ENCODE results near the gene CDHR3.

The CDHR3 gene

GRCh38 chr7:106052681-106053080, 89.6 kb downstream of the CDHR3 start:
- no peaks in the 10 kb centered on the region for H3F3A ChIP-seq (ENCODE audit: insufficient read depth, low read length)
- H3K79me2 ChIP-seq (ENCODE audit: low read length), result no peaks in the 10 kb centered on the region
- no peak overlapping the region for H3K4me2 ChIP-seq (ENCODE audit: low read depth, low read length)
- no peak overlapping the region for H2AFZ ChIP-seq (ENCODE audit: low read length)
- no peak overlapping the region for H3K27ac ChIP-seq (ENCODE audit: low read length)
- H3K4me3 ChIP-seq (ENCODE audit: low read length), result no peak overlapping the region
- no peaks in the 10 kb centered on the region for H3K9me3 ChIP-seq (replicated peaks; ENCODE audit: insufficient read depth, low read length)
- H3K36me3 ChIP-seq (replicated peaks; ENCODE audit: insufficient read depth, low read length), result no peaks in the 10 kb centered on the region
- H4K20me1 ChIP-seq (ENCODE audit: insufficient read depth, low read length), result no peaks in the 10 kb centered on the region
- TF ChIP-seq EZH2phosphoT487 (IDR thresholded peaks at IDR 0.05; ENCODE audit: low read length) (no peak), CTCF (IDR thresholded peaks at IDR 0.05; ENCODE audit: low read length) (no peak), EZH2 (optimal IDR thresholded peaks at IDR 0.05; ENCODE audit: low read depth, low read length) (no peak)
- DNase-seq, result no peak
- no peaks in the 10 kb centered on the region for H3K9me2 ChIP-seq (replicated peaks; ENCODE audit: insufficient read depth, low read length)
- H3K9ac ChIP-seq (ENCODE audit: low read length), result no peak overlapping the region
- H3K27me3 ChIP-seq (replicated peaks; ENCODE audit: insufficient read depth, low read length), result no peaks in the 10 kb centered on the region
- no peaks in the 10 kb centered on the region for H3K4me1 ChIP-seq (ENCODE audit: low read length)

DNA sequence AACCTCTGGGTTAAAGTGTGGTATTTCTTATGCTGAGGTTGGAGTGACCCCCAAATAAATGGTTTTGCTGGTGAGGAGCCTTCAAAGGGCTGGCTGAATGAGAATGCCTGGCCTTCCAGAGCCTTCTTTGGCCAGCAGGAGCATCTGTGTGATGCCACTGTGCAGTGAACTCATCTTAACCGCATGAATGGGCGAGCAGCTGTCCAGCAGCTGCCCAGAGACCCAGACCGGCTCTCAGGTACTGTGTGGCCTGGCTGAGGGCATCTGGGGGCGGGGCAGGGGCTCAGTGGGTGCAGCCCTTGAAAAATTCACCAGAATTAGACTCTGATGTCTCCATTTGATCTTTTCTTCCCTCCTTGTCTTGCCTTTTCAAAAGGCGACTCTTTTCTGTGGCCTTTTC, 90.0 kb downstream of the CDHR3 start:
- H3K36me3 ChIP-seq (replicated peaks; ENCODE audit: insufficient read depth, low read length), result no peaks in the 10 kb centered on the region
- H3K27me3 ChIP-seq (replicated peaks; ENCODE audit: insufficient read depth, low read length), result no peaks in the 10 kb centered on the region
- no peak overlapping the region for H3K27ac ChIP-seq (ENCODE audit: low read length)
- no peak overlapping the region for H3K4me2 ChIP-seq (ENCODE audit: low read depth, low read length)
- H3K9me2 ChIP-seq (replicated peaks; ENCODE audit: insufficient read depth, low read length), result no peaks in the 10 kb centered on the region
- no peak for DNase-seq
- no peaks in the 10 kb centered on the region for H3K79me2 ChIP-seq (ENCODE audit: low read length)
- H3K9me3 ChIP-seq (replicated peaks; ENCODE audit: insufficient read depth, low read length), result no peaks in the 10 kb centered on the region
- H3K9ac ChIP-seq (ENCODE audit: low read length), result no peak overlapping the region
- H3F3A ChIP-seq (ENCODE audit: insufficient read depth, low read length), result no peaks in the 10 kb centered on the region
- H2AFZ ChIP-seq (ENCODE audit: low read length), result no peak overlapping the region
- H4K20me1 ChIP-seq (ENCODE audit: insufficient read depth, low read length), result no peaks in the 10 kb centered on the region
- TF ChIP-seq EZH2 (optimal IDR thresholded peaks at IDR 0.05; ENCODE audit: low read depth, low read length) (no peak), EZH2phosphoT487 (IDR thresholded peaks at IDR 0.05; ENCODE audit: low read length) (no peak), CTCF (IDR thresholded peaks at IDR 0.05; ENCODE audit: low read length) (no peak)
- H3K4me3 ChIP-seq (ENCODE audit: low read length), result no peak overlapping the region
- no peaks in the 10 kb centered on the region for H3K4me1 ChIP-seq (ENCODE audit: low read length)

- Histone ChIP-seq H3K9me2 (replicated peaks; ENCODE audit: insufficient read depth, low read length) (no peaks in the 10 kb centered on the region), H3K36me3 (replicated peaks; ENCODE audit: insufficient read depth, low read length) (no peaks in the 10 kb centered on the region), H3K27ac (ENCODE audit: low read length) (no peak overlapping the region), H2AFZ (ENCODE audit: low read length) (no peak overlapping the region), H3K4me2 (ENCODE audit: low read depth, low read length) (no peak overlapping the region), H3K9me3 (replicated peaks; ENCODE audit: insufficient read depth, low read length) (no peaks in the 10 kb centered on the region), H3K4me1 (ENCODE audit: low read length) (no peaks in the 10 kb centered on the region), H3K9ac (ENCODE audit: low read length) (no peak overlapping the region), H4K20me1 (ENCODE audit: insufficient read depth, low read length) (no peaks in the 10 kb centered on the region), H3K27me3 (replicated peaks; ENCODE audit: insufficient read depth, low read length) (no peaks in the 10 kb centered on the region), H3K4me3 (ENCODE audit: low read length) (no peak overlapping the region), H3F3A (ENCODE audit: insufficient read depth, low read length) (no peaks in the 10 kb centered on the region), H3K79me2 (ENCODE audit: low read length) (no peaks in the 10 kb centered on the region)
- TF ChIP-seq CTCF (IDR thresholded peaks at IDR 0.05; ENCODE audit: low read length), result no peak
- no peak for TF ChIP-seq EZH2 (optimal IDR thresholded peaks at IDR 0.05; ENCODE audit: low read depth, low read length)
- TF ChIP-seq EZH2phosphoT487 (IDR thresholded peaks at IDR 0.05; ENCODE audit: low read length), result no peak
- no peak for DNase-seq
Observed at GRCh38 chr7:106054156-106054910, 91.3 kb downstream of the CDHR3 start.
